Upper lobe of left lung (tissue), 4 donors: ENCODE measurements around the gene CASQ2.

Source experiments
- CTCF ChIP-seq, 6 experiments: fragments of 450-650 bp in 4 of 6; fragments of 200-600 bp in 2 of 6; sonication (generic) in 2 of 6; IDR thresholded peaks; one replicate each; pipeline ENCODE4 v1.5.1; 2016 to 2019; ENCODE audit warnings: antibody characterized with exemption in 6 of 6
- POLR2AphosphoS5 ChIP-seq, 2 donors: sonication (generic); formaldehyde crosslinking; IDR thresholded peaks; one replicate each; pipeline ENCODE4 v1.5.1; 2017; ENCODE audit warnings: antibody characterized with exemption in 2 of 2

GRCh38 chr1:115670476-115671175 is 97.9 kb downstream of the CASQ2 start:
- TF ChIP-seq POLR2AphosphoS5 (IDR thresholded peaks at IDR 0.05) = no peak
- no peak for TF ChIP-seq CTCF (IDR thresholded peaks at IDR 0.05)
